GDM1 (cell line): ENCODE measurements around the gene SLC6A17.

Experiments used
- DNase-seq: peaks from one replicate; lab custom pipeline; 2025; lab: John Stamatoyannopoulos, UW

SLC6A17 gene

DNA sequence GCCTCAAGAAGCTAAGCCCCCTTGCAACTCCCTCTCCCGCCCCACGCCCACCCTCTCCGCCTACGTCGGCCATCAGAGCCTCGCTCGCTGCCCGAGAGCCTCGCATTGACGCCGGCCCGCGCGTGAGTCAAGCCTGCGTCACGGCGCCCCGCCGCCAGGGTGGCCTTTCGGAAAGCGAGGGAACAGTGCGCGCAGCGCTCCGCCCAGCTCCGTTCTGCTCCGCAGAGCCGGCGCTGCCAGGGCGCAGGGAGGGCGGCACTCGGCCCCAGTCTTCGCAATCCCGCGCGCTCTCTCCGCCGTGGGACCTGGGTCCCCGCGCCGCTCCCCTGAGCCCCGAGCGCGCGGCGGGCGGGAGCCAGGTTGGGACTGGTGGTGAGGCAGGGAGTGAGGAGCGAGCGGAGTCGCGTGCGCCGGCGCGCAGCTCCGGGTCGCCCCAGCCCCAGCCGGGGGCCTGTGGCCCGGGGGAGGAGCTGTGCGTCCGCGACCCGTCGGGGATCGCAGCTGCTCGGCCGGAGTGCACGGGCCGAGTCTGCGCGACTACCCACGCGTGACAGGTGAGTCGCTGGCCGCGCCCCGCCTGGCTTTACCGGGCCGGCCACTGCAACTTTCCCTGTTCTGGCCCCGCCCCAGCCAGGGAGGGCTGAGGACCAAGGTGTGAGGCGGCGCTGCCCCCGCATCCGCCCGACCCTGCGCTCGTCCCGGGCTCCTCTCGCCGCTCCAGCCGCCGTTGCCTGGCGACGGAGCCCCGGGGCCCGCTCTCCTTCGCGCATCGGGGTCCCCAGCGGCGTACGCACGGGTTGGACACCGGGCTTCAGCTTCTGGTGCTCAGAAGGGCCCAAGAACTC, at the start of gene SLC6A17:
TSS of gene SLC6A17 (plus strand) at position 165 of the 845 bp plus-strand sequence. CDS start 16,436 bp downstream, outside the sequence.
- DNase-seq, result no peak

GRCh38 chr1:110102081-110102480, 48.2 kb upstream of the SLC6A17 start:
- no peak for DNase-seq

DNA sequence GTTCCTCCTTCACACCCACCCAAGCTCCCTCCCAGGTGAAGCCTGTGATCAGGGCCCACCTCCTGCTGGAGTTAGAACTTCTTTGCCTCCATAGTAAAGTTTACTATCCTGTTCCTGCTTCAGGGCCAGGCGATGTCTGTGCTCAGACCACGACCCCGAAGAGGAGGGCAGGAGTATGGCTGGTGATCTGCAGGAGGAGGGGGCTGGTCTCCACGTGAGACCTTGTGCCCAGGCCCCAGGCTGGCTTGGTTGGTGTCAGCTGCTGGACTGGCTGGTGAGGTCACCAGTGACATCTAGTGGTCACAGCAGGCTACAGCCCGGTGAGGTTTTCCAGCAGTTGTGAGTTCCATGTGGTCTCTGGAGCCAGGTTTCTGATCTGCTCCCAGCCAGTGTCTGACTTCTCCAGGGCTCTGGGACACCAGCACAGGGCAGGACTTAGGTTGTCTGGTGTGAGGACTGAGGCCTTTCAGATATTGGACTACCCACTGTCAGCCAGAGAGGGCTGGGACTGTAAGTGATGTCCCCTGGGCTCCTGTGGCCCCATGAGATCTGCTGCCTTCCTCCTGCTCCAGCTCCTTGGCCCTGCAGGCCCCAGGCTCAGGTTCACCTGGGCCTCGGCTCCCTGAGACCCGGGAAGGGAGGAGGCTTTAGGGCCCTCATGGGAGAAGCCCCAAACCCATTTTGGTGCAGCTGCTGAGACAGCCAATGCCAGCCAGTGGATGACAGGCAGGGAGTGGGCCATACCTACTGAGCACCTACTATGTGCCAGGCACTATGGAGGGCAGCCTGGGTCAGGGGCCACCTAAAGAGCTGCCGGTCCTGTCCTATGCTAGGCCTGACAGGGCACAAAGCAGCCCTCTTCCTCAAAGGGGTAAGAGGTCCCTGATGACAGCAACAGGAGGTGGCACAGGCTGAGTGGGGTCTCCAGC, 44.0 kb upstream of the SLC6A17 start:
- DNase-seq, result peak; percentile 21

DNA sequence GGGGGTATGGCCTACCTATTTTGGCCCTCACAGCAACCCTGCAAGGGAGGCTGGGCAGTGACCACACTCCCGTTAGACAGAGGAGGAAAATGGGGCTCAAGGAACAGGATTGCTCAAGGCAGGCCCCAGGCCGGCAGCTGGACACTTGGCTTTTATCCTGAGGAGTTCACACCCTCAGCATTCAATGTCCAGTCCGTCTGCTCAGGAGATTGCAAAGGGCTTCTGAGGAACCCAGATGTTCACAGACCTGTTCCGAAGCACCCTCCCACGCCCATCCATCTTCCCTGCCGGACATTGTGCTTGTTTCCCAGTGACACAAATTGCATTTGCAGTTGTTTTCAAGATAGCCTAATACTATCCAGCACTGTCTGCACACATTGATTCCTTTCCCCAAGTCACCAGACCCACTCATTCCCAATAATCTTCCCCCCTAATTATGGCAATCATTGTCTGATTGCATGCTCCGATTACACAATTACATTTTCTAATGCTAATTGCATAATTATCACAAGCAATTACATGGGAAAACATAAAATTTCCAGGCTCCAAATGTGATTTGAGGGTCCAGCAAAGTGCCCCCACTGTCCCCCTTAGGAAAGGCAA, 42.3 kb upstream of the SLC6A17 start:
- DNase-seq, result no peak

DNA sequence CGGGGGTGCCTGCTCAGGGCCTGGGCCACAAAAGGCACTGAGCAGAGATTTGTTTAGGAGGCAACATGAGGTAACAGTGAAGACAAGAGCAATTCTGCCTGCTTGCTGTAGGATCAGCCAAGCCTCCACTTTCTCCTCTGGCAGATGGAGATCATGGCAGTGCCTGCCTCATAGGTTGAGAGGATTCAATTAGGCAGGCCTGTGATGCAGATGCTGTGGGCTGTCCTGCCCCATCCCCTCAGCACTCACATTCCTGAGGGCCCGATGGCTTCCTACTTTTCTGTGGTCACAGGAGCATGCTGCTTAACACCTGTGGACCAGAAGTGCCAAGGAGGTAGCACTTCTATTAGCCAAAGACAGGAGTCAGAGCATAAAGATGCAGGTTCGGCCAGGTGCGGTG, 39.2 kb upstream of the SLC6A17 start:
- DNase-seq, result no peak

GRCh38 chr1:110112143-110112542, 38.2 kb upstream of the SLC6A17 start, which contains the start of gene UBL4B:
Gene UBL4B (plus strand): TSS chr1:110112443. CDS start chr1:110112535, 92 bp downstream.
- DNase-seq, result no peak

DNA sequence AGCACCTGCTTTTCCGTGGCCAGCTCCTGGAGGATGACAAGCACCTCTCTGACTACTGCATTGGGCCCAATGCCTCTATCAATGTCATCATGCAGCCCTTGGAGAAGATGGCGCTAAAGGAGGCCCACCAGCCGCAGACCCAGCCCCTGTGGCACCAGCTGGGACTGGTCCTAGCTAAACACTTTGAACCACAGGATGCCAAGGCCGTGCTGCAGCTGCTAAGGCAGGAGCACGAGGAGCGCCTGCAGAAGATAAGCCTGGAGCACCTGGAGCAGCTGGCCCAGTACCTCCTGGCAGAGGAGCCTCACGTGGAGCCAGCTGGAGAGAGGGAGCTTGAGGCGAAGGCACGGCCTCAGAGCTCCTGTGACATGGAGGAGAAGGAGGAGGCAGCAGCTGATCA, 37.6 kb upstream of the SLC6A17 start:
- no peak for DNase-seq

DNA sequence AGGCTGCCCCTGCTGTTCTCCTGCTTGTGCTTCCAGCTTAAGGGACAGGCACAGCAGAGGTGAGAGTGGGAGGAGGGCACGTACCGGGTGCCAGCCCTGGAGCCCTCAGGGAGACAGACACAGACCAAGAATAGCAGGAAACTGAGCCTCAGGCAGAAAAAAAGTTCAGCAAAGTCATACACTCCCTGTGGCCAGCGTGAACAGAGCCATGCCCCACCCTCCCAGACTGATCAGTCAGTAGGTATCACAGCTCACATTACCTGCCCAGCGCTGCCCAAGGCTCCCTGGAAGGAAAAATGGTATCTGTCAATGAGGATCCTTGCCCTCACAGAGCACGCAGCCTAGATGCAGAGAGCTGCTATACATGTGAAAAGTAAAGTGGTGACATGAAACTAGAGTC, 36.7 kb upstream of the SLC6A17 start:
- DNase-seq, result no peak

DNA sequence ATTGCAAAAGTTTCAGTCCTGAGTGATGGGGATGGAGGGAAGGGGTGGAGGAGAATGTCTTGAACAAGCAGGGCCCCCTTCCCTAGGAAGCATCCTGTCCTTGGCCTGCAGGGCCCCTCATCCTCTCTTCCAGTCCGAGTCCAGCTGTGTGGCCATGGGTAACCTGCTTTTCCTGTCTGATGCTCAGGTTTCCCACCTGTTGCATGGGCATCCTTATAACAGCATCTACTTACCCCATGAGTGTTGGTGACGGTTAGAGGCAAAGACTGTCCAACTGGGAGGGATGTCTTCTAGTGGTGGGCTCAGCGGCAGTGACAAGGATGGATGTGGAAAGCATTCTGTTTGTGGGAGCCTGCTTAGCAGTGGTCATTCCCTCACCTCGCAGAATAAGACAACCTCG, 36.1 kb upstream of the SLC6A17 start:
- no peak for DNase-seq

DNA sequence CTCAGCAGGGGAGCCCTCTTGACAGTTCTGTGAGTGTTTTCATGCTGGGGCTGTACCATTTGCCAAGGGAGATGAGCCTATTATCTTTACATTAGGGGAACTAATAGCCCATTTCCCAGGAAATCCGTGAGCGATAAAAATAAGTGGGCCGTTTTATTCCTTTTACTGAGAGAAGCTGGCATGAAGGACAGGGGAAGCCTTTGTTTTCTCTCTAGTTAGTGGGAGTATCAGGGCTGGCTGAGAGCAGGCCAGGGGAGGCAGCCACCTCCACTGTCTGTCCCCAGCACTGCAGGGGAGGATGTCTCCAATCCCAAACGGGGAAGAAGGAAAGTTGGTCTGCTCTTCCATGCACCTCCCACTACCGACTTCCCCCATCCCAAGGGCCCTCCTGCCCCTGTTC, 35.5 kb upstream of the SLC6A17 start:
- no peak for DNase-seq

- no peak for DNase-seq
Measured at GRCh38 chr1:110118636-110119396, 31.5 kb upstream of the SLC6A17 start.

- DNase-seq, result no peak
Measured at GRCh38 chr1:110119843-110120242, 30.5 kb upstream of the SLC6A17 start.

- DNase-seq, result no peak
Measured at GRCh38 chr1:110120960-110121561, 29.2 kb upstream of the SLC6A17 start.

GRCh38 chr1:110123224-110123623, 27.1 kb upstream of the SLC6A17 start:
- DNase-seq, result no peak

DNA sequence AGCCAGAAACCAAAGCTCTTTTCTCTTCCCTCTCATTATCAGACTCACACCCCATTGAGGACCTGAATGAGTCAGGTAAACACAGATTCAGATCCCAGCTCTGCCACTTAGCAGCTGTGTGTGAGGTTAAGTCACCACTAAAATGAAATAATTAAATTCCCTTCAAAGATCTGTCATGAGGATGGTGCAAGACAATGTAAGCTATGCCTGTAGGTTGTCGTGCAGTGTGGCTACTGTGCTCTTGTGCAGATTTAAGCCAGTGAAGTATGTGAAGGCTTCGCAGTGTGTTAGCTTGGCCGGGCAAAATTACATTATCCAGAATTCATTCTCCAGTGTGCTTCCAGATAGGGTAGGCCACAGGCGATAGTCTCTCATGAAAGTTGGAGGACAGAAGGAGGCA, 24.5 kb upstream of the SLC6A17 start:
- no peak for DNase-seq

- no peak for DNase-seq
Measured at GRCh38 chr1:110130113-110130591, 20.1 kb upstream of the SLC6A17 start.

- DNase-seq, result no peak
Measured at GRCh38 chr1:110130989-110131388, 19.3 kb upstream of the SLC6A17 start.

DNA sequence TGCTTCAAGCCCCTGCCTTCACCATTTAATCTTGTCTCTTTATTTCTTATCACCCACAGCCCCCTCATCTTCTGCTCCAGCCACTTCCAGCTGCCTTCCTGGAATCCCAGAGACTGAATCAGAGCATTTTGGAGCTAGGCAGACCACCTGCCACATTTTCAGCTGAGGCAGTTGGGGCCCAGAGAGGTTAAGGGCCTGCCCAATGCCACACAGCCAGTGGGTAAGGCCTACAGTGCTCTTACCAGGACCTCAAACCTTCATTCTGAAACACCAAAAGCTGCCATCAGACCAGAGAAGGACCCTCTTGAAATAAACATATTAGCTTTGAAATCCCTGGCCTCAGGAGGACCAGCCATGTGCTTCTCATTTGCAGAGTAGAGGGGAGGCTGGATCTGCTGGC, 17.6 kb upstream of the SLC6A17 start:
- no peak for DNase-seq

DNA sequence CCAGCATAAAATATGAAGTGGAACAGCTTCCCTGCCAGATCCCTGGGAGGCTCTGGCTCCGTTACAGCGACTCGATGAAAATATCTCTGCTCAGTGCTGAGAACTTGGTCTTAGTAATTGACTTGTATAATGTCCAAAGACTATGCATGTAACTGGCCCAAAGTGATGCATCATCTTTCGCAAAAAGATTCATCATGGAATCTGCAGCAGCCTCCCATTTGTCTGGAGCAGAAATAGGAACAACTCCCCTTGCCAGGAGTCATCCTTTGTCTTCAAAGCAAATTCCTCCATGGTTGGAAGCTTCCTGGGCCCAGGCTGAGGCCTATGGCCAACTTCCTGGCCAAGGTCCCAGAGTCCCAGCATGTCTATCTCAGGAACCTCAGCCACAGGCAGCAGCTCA, 16.9 kb upstream of the SLC6A17 start:
- DNase-seq, result no peak

GRCh38 chr1:110134050-110134595, 16.2 kb upstream of the SLC6A17 start:
- DNase-seq, result no peak

DNA sequence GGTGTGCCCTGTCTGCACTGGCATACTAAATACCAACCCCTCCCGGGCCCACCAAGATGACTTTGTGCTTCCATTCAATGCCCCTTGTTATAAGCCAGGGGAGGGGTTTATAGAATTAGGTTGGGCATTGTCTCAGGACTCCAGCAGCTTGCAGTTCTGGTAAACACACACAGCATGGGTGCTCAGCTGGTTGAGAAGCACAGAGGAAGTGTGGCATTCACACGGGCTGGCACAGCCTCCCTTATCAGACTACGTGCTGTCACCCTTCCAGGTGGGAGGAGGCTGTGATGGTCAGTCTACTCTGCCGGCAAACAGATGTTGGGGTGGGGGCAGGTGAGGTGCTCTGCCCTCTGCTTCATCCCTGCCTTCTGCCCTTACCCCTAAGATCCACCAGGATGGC, 15.0 kb upstream of the SLC6A17 start:
- no peak for DNase-seq
